ENCODE measurements around the gene SNUPN. TPM values are rescaled to one million over a fixed set of nuclear protein-coding genes. Genes with fewer than 3 reads are reported as not detected.

The SNUPN gene
- total and polyA plus RNA-seq, 2 of the 4 experiments (the other 2 are of a cell fraction), result 23.8 to 24.1 TPM

DNA sequence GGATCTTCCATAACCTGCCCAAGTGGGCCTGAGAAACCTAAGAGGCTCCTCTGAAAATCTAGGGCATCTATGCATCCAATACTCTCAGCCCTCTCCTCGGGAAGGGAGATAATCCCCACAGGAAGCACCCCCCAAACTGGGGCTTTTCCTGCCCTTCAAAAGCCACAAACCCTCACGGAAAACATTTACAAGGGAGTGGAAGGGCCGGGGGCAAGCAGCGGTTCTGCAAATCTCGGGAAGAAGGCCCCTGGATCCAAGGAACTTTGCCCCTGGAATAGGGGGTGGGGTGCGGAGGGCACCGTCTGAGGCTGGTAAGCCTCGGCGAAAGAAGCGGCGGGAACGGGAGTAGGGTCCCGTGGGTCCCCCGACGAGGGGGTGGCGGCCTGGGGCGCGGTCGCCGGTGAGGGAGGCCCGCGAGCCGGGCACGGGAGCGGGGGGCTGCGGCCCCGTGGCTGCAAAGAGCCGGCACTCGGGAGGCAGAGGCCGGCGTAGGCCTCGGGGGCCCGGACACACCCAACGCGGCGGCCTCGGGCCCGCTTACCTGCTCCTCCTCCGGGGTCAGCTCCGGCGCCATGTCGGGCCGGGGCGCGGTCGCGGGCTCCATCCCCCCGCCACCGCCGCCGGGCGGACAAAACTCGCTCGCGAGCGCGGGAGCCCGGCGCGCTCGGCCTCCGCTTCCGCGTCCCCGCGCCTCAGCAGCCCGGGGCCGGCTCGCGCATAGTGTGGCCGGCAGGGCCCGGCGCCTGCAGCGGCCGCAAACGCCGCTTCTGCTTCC, 47.2 kb downstream of the SNUPN start:
- ChIA-PET POLR2A (ENCODE audit: unreplicated experiment) (interaction anchor here (0.6 kb wide), 1 partner anchor 12 kb away, joined by 3 read pairs; no protein-coding TSS in a partner anchor), CTCF (interaction anchor here (0.8 to 1.2 kb wide), 4 partner anchors 12 to 70 kb away, joined by 3 to 5 read pairs (median 3); no protein-coding TSS in a partner anchor)
- H3K79me1 ChIP-seq (ENCODE audit: low read depth in 1 of 2, low read length in 2 of 2), result peaks cover 5 to 36% of the 10 kb centered on the region in 2 experiments; a peak in 3 of 4 replicates
- H3K14ac ChIP-seq (replicated peaks; ENCODE audit: low read depth, low read length), result peak overlapping the region; percentile 93
- no peak for TF ChIP-seq RAD21 (IDR thresholded peaks at IDR 0.05; ENCODE audit: low read length)
- TF ChIP-seq RFX5 (IDR thresholded peaks at IDR 0.05; ENCODE audit: low read depth, low read length), result no peak
- no peak for TF ChIP-seq CHD1 (IDR thresholded peaks at IDR 0.05; ENCODE audit: low read depth, low read length)
- TF ChIP-seq MAZ (IDR thresholded peaks at IDR 0.05; ENCODE audit: borderline replicate concordance, low read depth, low read length), result no peak
- TF ChIP-seq POLR2A (IDR thresholded peaks at IDR 0.05; ENCODE audit: low read depth, low read length), result no peak
- no peak for TF ChIP-seq USF2 (IDR thresholded peaks at IDR 0.05; ENCODE audit: low read depth, low read length)
- TF ChIP-seq NFE2L2 (IDR thresholded peaks at IDR 0.05; ENCODE audit: low read depth, low read length), result no peak
- no peak for TF ChIP-seq SMC3 (IDR thresholded peaks at IDR 0.05; ENCODE audit: low read depth, low read length)
- no peak overlapping the region for H2BK15ac ChIP-seq (ENCODE audit: low read depth, low read length)
- peak overlapping the region; percentile 96 for H3K4me2 ChIP-seq (ENCODE audit: low read depth, low read length)
- H4K20me1 ChIP-seq (ENCODE audit: insufficient read depth, low read length), result peaks cover 25% of the 10 kb centered on the region
- DNase-seq, result no peak
- H3K9ac ChIP-seq (ENCODE audit: low read depth, low read length), result peak overlapping the region; percentile 95
- peak overlapping the region; percentile 99 for H2AK9ac ChIP-seq (replicated peaks; ENCODE audit: low read depth, low read length, poor library complexity)
- peak overlapping the region; percentile 37 for H2AK5ac ChIP-seq (ENCODE audit: low read depth, low read length)
- H2BK20ac ChIP-seq (ENCODE audit: low read depth, low read length), result no peak overlapping the region
- peak overlapping the region; percentile 21 to 84 for H4K8ac ChIP-seq (ENCODE audit: low read depth in 2 of 2, low read length in 2 of 2)
- WGBS, 2 experiments (ENCODE audit: extremely low coverage in 2 of 2, insufficient read length in 1 of 2), result 0% methylated on average over 27 of the region's 77 CpGs; no CpG with 5 or more reads in 1 of the 2 experiments
- H3K23ac ChIP-seq (ENCODE audit: low read depth, low read length), result peak overlapping the region; percentile 96
- peak overlapping the region; percentile 46 for H2BK120ac ChIP-seq (ENCODE audit: low read depth, low read length)
- peak overlapping the region; percentile 84 for H3K56ac ChIP-seq (ENCODE audit: extremely low read depth, insufficient read depth, low read length)
- dilution Hi-C loops (cut with HindIII; ENCODE audit: low sequenced_read_pairs, unreplicated experiment) (no loop called here), in situ Hi-C loops (cut with MboI; ENCODE audit: low sequenced_read_pairs) (no loop called here), intact Hi-C loops (cut with micrococcal nuclease) (loop anchor here (2.0 to 5.0 kb wide), 4 partner anchors 44 to 94 kb away; no protein-coding TSS in a partner anchor)
- peaks cover 7% of the 10 kb centered on the region for H3K9me1 ChIP-seq (ENCODE audit: insufficient read depth, low read length)
- no peaks in the 10 kb centered on the region for H3K27me3 ChIP-seq (ENCODE audit: control insufficient read depth, insufficient read depth, low read length)
- peaks cover 5% of the 10 kb centered on the region for H3K4me1 ChIP-seq (ENCODE audit: control insufficient read depth, insufficient read depth, low read length)
- peak overlapping the region; percentile 46 for H2BK5ac ChIP-seq (ENCODE audit: low read depth, low read length, poor library complexity, severe bottlenecking)
- no peaks in the 10 kb centered on the region; the same call in 1 of the 2 replicates for H3K36me3 ChIP-seq (ENCODE audit: control insufficient read depth, insufficient read depth, low read length)
- peak; percentile 38 for ATAC-seq (ENCODE audit: low read depth)
- H3K9me3 ChIP-seq (ENCODE audit: control insufficient read depth, insufficient read depth, low read length), result no peaks in the 10 kb centered on the region
- no TSS peak for BruUV-seq (replicated peaks)
- peak overlapping the region; percentile 83 for H3K27ac ChIP-seq (ENCODE audit: insufficient read depth, low read length)
- peak overlapping the region; percentile 61 for H3K18ac ChIP-seq (ENCODE audit: low read depth, low read length)
- peak overlapping the region; percentile 83 for H3K4me3 ChIP-seq (ENCODE audit: insufficient read depth, low read depth, low read length)
- peak overlapping the region; percentile 84 for H2AFZ ChIP-seq (replicated peaks; ENCODE audit: low read length, poor library complexity)
- peak overlapping the region; percentile 93 for H3K4ac ChIP-seq (ENCODE audit: low read depth, low read length)
- H4K5ac ChIP-seq (ENCODE audit: low read depth, low read length), result peak overlapping the region; percentile 66
- H4K91ac ChIP-seq (ENCODE audit: insufficient read depth, low read depth, low read length), result peak overlapping the region; percentile 73
